HG03025 (cell line): ENCODE measurements around the gene DNAJB13.
"Not testable (repeated sequence)": the region's sequence is repeated elsewhere in the genome, so short reads cannot be mapped to it uniquely, and the experiment has no call there.

ENCODE experiments used
- ATAC-seq: cut with Tn5 transposase; IDR thresholded peaks from one replicate; pipeline ENCODE4 v1.9.1; 2021; ENCODE audit warnings: mild to moderate bottlenecking, moderate library complexity; ENCODE audit not compliant: unreplicated experiment, low FRiP score

DNAJB13 gene

DNA sequence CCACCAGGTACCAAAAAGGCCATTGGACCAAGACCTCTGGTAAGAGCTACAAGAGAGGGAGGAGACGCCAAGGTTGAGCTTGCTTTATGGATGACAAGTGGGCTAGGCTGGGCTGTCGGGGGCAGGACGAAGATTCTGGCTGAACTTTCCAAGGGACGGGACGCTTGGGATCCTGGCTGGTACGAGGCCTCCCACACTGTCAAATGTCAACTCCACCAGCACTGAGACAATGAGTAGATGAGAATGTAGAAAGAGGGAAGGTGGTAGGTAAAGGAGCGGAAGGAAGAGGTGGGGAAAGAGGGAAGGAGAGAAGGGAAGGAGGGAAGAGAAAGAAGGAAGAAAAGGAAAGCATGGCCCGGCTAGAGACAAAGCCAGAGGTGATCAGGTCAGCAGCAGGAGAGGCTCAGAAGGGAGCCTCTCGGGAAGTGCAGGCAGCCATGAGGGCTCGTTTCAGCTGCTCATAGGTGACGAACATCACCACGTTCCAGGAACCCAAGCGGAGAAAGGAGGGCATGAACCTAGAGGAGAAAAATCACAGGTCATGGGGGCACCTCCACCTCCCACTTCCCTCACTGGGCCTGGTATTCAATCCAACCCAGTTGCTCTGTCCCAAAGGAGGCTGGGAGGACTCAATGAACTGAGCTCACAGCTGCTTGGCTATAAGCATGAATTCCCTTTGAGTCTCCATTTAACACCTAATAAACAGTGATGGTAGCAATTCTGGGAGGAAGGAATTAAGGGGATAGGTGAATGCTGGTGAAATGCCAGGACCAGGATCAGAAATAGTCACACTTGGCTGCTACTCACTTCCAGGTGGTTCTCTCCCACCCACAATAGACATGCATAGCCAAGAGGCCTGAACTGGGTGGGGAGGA, 24.0 kb downstream of the DNAJB13 start:
- no peak for ATAC-seq

DNA sequence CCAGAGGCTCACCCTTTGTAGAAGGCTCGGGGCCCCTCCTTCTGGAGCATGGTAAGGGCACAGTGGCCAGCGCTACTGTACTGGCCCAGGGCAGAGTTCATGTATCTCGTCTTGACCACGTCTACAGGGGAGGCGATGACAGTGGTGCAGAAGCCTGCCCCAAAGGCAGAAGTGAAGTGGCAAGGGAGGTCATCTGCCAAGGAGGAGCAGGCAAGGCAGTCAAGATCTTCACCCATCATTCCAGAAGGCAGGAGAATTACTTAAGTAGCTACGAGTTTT, 24.6 kb downstream of the DNAJB13 start:
- ATAC-seq: no peak

DNA sequence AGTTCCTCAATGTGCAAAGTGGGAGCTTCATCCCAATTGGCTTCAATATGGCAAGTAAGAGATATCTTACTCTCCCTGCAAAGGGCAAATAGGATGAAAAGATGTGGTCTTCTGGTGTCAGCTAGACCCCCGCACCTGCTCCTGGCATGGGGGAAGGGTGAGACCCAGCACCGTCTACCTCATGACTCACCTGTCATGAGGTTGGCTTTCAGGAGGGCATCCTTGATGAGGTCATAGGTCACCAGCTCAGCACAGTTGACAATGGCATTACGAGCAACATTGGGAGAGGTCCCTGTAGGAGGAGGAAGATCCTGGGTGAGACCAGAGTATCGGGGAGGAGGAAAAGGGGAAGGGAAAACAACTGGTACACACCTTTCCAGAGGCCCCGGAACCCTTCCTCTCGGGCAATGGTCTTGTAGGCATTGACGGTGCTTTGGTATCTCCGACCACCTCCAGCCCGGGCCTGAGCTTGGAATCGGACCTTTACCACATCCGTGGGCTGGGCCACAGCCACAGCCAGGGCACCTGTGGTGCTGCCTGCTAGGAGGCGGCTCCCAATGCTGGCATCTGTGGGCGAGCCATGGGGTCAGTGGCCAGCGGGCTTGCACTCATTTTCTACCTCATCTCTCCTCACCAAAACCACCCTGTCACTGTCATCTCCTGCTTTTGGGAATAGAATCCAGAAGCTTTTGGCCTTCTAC, 25.8 kb downstream of the DNAJB13 start:
- ATAC-seq: no peak

DNA sequence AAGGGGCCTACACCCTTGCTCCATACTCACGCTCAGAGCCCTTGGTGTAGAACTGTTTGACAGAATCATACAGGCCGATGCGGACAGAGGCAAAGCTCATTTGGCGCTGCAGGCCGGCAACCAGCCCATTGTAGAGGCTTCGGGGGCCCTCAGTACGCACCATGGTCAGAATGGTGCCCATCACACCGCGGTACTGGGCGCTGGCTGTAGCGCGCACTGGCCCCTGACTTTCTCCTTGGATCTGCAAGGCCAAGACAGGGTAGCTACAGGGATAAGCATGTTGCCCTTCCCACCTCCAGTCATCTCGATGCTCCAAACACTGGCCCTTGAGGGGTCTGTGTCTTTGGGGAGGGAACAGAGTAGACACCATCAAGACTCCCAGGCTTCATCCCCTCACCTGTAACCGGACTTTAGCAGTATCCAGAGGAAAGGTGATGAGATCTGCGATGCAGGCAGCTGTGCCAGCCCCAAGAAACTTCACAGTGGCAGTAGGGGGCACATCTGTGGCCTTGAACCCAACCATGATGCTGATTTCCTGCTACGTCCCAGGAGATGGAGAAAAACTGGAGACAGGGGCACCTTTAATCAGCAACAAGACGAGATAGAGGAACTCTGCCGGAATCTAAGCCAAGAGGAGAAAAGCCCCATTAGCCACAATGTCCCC, 27.2 kb downstream of the DNAJB13 start:
- ATAC-seq: no peak

DNA sequence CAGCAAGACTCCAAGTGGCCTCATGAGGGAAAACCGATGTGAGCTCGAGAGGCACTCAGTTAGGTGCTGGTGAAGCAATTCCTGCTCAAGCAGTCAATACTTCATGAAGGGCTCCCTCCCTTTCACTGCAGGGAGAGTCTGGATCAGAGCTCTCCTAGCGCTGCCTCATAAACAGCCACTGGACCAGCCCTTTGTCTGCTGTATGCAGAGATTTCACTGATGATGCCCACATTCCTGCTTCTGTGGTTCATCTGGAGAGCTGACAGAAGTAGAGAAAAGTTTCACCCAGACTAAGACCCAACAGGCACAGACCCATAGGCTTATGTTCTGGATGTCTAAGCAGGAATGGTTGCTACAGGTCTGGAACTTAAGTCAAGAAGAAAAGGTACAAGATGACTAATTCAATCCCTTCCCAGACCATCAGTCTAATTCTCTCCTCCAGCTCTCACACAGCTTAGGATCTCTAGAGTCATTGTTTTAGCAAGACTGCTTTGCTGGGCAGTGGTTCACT, 27.8 kb downstream of the DNAJB13 start:
- ATAC-seq: no peak

DNA sequence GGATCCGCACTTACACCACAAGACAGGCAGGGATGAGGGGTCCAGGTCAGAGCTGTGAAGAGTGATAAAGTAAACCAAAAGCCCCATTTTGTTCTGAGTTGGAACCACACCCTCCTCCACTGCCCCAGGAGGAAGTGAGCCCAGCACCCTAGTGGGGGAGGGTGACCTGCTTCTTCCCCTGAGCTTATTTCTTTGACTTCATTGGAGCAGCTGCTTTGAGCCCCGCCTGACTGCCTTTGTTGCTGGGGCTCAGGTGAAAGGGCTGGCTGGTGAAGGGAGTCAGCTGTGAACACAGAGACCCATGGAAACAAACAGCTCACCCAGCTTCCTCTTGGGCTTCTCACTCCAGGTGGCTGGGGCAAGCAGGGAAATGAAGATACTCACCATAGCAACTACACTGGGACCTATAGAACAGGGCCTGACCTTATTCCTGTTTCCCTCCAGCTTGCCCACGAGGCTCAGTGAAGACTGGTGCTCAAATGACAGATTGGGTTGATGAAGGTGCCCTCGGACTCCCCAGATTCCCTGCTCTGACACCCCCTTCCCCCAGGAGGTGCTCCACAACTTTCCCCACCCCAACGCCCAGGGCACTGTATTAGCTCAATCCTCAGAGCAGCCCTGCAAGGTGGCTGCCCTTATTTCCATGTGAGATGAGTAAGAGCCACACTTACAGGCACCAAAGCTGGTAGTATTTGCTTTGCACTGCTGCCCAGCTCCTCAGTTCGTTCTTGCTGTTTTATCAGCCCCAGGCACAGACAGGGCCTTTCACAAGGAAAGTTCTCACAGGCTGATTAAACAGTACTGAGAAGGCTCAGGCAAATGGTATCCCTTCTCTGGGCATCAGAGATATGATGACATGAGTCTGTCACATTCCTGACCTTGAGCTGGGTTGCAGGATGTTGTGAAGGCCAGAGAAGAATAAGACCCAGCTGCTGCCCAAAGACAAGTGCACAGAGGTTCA, 29.5 kb downstream of the DNAJB13 start:
- peak; percentile 39 for ATAC-seq

DNA sequence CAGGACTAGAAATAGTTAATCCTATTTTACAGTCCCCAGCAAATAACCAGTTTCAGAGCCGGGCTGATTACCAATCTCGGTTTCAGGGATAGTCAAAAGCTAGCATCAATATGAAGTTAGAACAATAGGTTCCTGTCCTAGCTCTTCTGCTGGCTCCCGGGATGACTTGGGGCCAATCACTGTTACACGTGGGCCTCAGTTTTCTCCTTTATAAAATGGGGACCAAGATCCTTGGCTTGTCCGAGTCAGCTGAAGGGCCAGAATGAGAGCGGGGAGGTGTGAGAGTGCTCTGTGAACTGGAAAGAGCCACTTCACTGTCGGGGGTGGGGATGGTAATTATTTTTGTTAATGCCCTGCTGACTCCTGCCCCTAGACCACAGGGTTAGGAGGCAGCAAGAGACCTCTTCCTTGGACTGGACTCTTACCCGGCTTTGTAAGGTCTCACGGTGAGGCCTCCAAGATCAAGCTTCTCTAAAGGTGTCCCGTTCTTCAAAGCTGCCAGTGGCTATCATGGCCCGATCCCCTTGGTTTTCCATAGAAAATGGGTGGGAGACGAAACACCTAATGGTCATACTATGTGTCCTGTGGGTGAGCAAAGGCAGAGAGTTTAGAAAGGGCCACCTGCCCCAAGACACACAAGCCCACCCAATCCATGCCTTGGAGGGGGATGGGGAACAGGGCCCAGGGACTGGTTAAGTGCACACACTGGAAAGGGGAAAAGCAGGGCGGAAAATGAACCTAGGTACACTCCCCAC, 30.4 kb downstream of the DNAJB13 start:
- ATAC-seq: no peak

DNA sequence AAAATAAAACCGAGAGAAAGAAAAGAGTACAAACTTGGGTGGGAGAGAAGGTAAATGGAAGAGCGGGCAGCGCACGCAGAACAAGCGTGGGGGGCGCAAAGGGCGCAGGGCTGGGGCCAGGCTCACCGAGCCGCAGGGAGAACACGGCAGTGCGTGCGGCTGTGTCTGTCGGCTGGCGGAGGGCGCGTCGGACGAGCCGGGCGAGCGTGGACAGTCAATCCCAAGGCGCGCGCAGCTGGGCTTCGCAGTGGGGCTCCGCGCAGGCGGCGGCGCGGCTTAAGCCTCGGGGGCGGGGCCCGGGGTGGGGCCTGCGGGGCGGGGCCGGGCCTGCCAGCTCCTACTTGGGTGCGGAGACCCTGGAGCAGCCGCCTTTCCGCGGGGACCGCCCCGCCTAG, 31.8 kb downstream of the DNAJB13 start, which contains the start of gene UCP2:
TSS of gene UCP2 (minus strand) at position 249 of the 395 bp plus-strand sequence. CDS start 4,465 bp downstream, outside the sequence.
- peak; percentile 43 for ATAC-seq

DNA sequence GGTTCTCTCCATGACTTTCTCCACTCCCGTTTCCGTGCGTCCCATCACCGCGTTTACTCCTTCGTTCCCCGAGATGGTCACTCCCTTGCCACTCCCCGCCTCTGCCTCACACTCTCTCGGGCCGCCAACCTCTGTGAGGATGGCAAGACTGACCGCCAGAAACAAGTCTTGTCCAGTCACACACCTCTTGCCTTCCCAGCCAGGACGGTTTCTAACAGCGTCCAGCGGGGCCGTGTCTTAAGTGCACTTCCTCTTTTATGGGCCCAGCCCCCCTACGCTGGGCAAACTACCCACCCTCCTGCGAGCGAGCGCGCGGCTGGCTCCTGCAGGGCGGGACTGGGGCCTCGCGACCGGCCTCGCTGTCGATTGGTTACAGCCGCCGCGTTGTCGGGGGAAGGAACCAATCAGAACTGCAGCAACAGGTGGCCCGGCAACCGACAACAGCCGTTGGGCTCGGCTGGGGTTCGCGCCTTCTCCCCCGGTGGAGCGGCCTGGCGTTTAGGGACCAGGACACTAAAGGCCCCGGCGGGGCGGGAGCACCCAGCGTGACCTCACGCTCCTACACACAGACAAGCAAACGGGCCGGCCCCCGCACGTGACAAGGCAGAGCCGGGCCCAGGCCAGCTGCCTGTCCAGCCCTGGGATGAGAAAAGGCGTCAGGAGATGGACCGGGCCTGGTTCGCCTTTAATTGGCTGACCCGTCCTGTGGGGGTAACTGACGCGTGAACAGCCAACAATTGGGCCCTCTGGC, 32.3 kb downstream of the DNAJB13 start:
- ATAC-seq: peak; percentile 67

DNA sequence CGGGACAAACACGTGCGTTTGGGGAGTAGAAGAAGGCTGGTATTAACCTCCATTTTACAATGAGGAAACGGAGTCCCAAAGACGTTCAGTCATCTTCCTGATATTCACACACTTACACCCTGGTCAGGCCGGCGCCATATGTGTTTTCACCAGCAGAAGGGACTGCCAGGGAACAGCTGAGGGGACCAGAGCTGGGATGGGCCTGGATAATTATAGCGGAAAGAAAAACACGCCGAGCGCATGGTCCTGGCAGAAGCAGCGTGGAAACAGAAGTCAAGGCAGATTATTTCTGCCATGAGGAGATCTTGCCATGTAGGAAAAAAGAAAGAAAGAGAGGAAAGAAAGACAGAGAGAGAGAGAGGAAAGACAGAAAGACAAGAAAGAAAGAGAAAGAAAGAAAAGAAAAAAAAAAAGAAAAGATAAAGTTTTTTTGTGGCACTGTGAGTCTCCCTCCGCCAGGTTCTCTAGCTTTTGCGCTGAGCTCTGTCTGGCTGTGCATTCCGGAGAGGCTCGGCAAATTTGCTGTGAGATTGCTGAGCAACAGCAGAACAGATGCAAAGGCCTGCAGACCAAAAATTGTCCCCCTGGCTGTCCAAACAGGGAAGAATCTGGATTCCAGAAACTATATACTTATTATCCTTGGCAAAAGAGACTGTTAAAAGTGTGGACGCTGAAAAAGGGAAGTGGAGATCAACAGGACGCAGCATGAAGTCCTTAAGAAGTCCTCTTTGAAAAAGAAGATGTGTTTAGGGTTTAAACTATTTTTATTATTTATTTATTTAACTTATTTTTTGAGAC, 33.1 kb downstream of the DNAJB13 start:
- no peak for ATAC-seq

DNA sequence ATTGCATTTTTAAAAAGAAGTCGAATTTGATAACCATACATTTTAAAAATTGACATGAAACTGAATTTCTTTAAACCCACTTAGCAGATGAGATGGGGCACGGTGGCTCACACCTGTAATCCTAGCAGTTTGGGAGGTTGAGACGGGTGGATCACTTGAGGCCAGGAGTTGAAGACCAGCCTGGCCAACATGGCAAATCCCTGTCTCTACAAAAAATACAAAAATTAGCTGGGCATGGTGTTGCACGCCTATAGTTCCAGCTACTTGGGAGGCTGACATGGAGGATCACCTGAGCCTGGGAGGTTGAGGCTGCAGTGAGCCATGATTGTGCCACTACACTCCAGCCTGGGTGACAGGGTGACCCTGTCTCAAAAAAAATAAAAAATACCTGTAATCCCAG, 34.8 kb downstream of the DNAJB13 start:
- not testable (repeated sequence) for ATAC-seq

DNA sequence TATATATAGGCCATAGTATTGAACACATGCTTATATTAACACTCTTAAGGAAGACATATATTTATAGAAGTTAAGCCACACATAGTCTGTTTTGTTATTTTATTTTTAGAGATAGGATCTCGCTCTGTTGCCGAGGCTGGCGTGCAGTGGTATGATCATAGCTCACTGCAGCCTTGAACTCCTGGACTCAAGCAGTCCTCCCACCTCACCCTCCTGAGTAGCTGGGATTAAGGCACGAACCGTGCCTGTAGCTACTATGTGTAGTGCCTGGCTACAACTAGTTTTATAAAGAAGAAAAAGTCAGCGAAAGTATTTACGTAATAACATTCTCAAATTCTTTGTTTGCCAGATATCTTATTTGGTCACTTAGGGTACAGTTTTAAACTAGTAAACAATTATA, 37.4 kb downstream of the DNAJB13 start:
- ATAC-seq: no peak

DNA sequence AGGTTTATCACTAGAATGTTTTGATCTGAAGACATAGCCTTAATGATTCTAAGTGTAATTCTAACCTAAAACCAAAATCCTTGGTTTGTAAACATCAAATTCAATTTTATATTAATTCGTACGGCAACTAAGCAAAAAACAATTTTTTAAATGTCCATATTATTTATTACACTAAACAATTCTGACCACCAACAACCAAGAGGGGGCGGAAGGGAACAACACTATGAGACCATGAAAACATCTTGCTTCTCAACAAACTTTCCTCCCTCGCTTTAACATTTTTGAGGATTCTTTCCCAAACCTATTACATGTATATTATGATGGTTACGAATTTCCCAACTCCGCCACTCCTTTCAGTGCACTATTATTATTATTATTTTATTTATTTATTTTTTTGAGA, 38.3 kb downstream of the DNAJB13 start:
- ATAC-seq: no peak

DNA sequence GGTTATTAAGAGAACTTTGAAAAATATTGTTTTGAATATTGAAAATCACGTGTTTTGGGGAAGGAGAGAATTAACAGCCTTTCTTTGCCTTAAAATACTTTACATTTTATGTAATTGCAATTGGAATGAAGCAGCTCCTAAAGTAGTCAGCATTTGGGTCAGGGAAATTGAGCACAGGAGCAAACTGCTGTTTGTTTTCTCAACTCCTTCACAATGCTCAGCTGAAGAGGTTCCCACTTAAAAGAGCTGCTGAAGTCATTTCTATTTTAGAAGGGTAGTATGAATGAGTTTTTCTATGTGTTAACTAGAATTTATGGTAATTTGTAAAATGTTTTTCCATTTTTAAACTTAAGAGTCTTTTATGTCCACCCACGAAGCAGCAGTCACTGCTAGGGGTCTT, 39.9 kb downstream of the DNAJB13 start:
- no peak for ATAC-seq

DNA sequence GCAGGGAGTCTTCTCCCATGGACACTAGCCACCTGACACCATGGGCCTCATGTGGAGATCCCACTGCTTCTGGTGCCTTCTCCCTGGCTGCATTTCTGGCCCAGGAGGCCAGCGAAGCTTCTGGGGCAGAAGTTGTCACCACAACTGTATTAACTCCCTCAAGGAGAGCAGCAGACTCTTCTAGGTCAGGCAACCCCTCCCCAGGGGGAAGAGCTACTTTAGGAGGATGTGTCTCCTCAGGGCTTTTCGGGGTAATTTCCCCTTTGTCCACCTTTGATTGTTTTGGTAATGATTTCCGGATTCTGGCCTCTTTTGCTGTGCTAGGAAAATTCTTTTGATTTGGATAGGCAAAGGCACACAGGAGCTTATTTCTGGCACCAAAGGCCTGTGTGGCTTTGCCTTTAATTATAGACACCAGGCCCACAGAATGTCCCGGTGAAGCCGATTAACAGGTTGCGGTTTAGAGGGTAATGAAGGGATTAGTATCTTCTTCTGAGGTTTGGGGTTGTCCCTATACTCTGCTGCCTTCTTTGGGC, 40.7 kb downstream of the DNAJB13 start:
- ATAC-seq: no peak

DNA sequence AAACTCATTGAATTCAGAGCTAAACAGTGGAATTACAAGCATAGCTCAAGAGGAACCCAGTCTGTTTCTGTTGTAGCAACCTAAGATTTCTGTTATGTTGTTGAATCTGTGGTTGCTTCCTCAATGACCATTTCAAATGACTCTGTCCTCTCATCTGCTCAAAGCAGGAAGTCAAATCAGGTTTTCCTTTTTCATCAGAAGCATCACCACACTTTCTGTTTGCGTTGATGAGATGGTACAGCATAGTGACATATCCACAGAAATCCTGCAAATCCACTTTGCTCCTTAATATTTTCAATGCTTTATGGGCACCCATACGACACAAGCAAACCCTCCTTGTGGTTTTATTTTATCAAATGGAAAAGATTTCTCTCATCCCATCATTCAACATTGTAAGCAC, 44.4 kb downstream of the DNAJB13 start:
- ATAC-seq: no peak

DNA sequence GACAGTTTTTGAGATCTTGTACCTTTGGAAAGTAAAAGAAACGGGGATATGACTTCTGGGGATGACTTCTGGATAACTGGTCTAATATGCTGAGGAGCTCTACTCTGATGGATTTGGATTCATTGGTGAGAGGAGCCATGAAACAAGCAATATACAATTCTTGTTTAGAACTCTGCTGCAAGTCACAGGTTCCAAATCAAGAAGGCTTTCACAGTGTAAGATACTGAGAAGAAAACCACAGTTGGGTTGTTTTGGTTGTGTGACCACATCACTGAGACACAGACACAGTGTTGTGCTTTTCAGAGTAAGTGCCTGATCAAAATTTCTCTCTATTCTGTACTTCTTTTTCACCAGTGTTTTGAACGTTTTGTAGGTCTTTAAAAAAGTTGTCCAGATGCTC, 44.9 kb downstream of the DNAJB13 start:
- ATAC-seq: no peak
